Stimulated activated CD8-positive, alpha-beta memory T cell treated with anti-CD3 and anti-CD28 coated beads, Interleukin-7, amount 100 ng/mL, for 24 hours (primary cell): ENCODE measurements around the gene CXorf38.
A peak's percentile ranks its signal among the peaks of the same experiment; 100 is the strongest.
"Not testable (repeated sequence)": the region's sequence is repeated elsewhere in the genome, so short reads cannot be mapped to it uniquely, and the experiment has no call there.

Experiments
- DNase-seq: peaks from one replicate; pipeline ENCODE4 v3.0.0-alpha.2; 2020; ENCODE audit warnings: low read depth

CXorf38 gene

GRCh38 chrX:40628506-40628905 lies 18.9 kb downstream of the CXorf38 start:
- DNase-seq: no peak

DNA sequence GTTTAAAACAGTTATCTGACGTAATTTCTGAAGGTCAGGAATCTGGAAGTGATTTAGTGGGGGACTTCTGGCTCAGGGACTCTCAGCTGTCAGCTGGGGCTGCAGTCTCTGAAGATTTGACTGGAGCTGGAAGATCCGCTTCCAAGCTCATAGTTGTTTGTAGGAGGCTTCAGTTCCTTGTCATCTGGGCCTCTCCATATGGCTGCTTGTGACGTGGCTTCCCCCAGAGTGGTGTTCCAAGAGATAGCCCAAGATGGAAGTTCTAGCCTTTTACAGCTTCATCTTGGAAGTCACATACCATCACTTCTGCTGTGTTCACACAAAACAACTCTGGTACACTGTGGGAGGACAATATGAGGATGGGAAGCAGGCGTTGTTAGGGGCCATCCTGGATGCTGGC lies 22.1 kb downstream of the CXorf38 start:
- DNase-seq: no peak

DNA sequence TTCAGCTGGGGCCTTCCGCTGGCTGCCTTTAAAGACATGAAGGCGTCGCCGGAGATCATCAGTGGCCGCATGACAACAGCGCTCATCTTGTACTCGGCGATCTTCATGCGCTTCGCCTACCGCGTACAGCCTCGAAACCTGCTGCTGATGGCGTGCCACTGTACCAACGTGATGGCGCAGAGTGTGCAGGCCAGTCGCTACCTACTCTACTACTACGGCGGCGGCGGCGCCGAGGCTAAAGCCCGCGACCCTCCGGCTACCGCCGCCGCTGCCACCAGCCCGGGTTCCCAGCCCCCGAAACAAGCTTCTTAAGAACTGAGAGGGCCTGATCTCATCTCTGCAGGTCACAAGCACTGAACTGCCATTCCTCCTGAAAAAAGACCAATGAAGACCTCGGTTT lies 23.7 kb downstream of the CXorf38 start:
- DNase-seq: no peak

- no peak for DNase-seq
Measured at GRCh38 chrX:40623139-40623536, 24.2 kb downstream of the CXorf38 start, which contains the start of gene MPC1L. Gene MPC1L (plus strand): TSS chrX:40623428. CDS start chrX:40623566, 138 bp downstream.

DNA sequence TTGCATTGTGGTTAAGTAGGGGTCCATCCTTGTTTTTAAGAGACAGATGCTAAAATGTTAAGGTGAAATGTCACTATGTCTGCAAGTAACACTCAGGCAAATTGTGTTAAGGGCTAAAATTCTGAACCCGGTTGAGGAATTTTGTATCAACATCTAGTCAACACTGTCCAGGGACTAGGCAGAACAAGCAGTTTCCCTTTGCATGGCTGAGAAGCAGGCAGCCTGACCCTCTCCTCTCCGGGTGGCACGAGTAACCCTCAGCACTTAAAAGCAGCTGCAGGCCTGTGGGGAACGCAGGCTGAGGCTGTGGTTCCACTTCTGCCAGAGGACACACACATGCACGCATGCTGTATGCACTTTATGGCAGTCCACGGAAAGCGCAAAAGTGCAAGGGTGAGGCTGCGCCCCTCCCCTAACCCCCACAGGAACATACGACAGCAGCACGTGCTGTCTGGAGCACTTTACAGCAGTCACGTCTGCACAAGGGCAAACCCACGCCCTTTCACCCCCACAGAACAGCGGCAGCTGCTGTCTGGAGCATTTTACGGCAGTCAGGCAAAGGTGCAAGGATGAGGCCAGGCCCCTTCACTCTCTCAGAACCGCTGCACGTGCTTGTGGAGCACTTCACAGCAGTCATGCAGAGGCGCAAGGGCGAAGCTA lies 24.8 kb downstream of the CXorf38 start:
- no peak for DNase-seq

DNA sequence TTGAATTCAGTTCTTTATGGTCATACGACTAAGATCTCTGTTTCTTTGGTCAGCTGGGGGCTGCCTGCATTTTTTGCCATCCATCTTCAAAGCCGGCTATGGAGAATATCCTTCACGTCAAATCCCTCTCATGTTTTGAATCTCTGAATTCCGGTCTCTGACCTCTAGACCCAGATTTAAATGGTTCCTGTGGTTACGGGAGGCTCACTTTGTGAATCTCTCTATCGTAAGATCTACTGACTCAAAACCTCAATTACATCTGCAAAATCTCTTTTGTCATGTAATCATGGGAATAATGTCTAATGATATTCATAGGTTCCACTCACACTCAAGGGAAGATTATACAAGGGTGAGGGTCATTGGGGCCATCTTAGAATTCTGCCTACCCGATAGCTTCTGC lies 29.8 kb downstream of the CXorf38 start:
- no peak for DNase-seq

- no peak for DNase-seq
Measured at GRCh38 chrX:40615976-40616375, 31.4 kb downstream of the CXorf38 start.

DNA sequence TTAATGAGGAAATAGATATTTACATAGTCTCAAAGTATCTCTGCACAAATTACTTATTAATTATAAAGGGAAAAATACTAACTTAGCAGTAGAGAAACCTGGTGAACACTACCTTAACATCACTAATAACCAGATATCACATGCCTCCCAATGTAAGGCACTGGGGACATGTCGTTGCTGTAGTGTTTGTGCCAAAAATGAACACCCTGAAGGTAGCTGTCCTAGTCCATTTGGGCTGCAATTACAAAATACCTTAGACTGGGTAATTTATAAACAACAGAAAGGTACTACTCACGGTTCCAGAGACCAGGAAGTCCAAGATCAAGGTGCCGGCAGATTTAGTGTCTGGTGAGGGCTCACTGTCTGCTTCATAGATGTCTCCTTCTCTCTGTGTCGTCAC lies 34.9 kb downstream of the CXorf38 start:
- DNase-seq: no peak

- no peak for DNase-seq
Measured at GRCh38 chrX:40607381-40607780, 40.0 kb downstream of the CXorf38 start.

- DNase-seq: no peak
Measured at GRCh38 chrX:40603446-40603845, 43.9 kb downstream of the CXorf38 start.

DNA sequence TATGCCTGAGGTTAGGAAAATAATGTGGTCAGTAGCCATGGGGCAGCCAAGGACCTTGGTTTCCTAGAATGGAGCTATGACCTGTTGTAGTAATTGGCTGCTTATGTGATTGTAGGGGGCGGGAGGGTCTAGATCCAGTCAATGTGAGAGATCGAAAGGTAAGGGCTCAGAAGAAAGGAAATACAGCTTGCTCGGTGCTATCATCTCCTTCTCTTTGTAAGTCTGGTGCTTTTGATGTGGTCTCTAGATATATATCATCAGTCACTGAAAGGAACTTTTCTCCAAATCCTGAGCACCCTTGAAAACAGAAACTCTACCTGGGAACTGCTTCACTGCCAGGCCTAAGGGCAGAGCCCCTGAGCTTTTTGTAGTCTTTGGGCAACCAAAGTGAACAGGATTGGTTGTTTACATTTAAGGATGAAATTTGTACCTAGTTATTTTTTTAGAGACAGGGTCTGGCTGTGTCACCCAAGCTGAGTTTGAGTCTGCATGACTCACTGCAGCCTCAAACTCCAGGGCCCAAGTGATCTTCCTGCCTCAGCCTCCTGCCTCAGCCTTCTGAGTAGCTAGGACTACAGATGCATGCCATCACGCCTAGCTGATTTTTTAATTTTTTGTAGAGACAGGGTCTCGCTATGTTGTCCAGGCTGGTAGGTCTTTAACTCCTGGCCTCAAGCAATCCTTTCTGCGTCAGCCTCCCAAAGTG lies 57.6 kb downstream of the CXorf38 start:
- not testable (repeated sequence) for DNase-seq

GRCh38 chrX:40587623-40588022 lies 59.7 kb downstream of the CXorf38 start:
- DNase-seq: not testable (repeated sequence)

GRCh38 chrX:40582811-40583210 lies 64.5 kb downstream of the CXorf38 start:
- no peak for DNase-seq

GRCh38 chrX:40582178-40582577 lies 65.2 kb downstream of the CXorf38 start:
- not testable (repeated sequence) for DNase-seq

DNA sequence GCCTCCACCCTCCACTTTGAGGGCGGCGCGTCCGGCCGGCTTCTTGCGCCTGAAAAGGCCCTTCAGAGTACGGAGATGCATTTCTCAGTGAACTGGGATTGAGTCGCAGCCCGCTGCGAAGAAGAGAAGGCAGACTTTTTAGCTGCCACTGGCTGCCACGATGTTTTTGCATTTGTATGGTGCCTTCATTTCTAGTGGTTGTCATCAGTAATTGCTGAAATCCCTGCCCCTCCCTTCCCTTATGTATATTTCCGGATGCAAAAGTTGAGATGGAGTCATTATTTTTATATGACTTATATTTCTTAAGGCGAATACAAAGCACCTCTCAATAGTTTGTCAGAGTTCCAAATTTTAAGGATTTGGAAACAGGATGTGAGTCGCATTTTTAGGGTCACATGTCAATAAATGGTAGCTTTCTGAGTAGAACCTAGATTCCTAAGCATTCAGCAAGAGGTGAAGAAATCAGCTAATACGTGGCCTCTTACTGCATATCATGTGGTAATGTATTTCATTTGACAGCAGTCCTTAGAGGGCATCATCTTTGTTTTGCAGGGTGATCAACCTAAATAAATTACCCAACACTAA lies 65.9 kb downstream of the CXorf38 start:
- DNase-seq: no peak

- peak; percentile 67 for DNase-seq
Measured at GRCh38 chrX:40580537-40581335, 66.6 kb downstream of the CXorf38 start, which contains the start of gene ATP6AP2. Gene ATP6AP2 (plus strand): TSS chrX:40580970. CDS start chrX:40581066, 96 bp downstream.

- no peak for DNase-seq
Measured at GRCh38 chrX:40579900-40580536, 67.3 kb downstream of the CXorf38 start.

- no peak for DNase-seq
Measured at GRCh38 chrX:40579141-40579540, 68.2 kb downstream of the CXorf38 start.

- DNase-seq: no peak
Measured at GRCh38 chrX:40578039-40578695, 69.2 kb downstream of the CXorf38 start.
